OCI-LY7 (cell line): Measurements from ENCODE around the gene RAB13. TPM values are rescaled to one million over a fixed set of nuclear protein-coding genes. Genes with fewer than 3 reads are reported as not detected.

Experiments used
- BruUV-seq: library from RNA; stranded (reverse); fragments of 400-500 nt; replicated peaks from 2 replicates; lab custom pipeline; 2021; lab: Mats Ljungman, UMichigan
- CTCF ChIA-PET: fragments of 300-600 bp; sonication (Branson Sonifier 250); formaldehyde crosslinking; loops from one replicate; lab custom pipeline; 2022; ENCODE audit warnings: antibody characterized with exemption; ENCODE audit not compliant: unreplicated experiment; lab: Charles Lee
- POLR2A ChIA-PET: fragments of 300-600 bp; sonication (Branson Sonifier 250); formaldehyde crosslinking; loops from one replicate; lab custom pipeline; 2022; ENCODE audit warnings: antibody characterized with exemption; lab: Charles Lee
- DNase-seq: peaks from one replicate; pipeline ENCODE4 v3.0.0-alpha.2; 2015; ENCODE audit warnings: low spot score
- H2AFZ ChIP-seq: fragments of 200-600 bp; sonication (generic), shearing (Covaris generic); 2 replicates; pipeline ENCODE4 v1.6.1; 2014; ENCODE audit warnings: mild to moderate bottlenecking, antibody characterized with exemption, low read length, moderate library complexity
- H3K27ac ChIP-seq: fragments of 200-600 bp; sonication (generic); 2 replicates; pipeline ENCODE4 v1.5.1; 2014; ENCODE audit warnings: mixed run types, low read depth, mild to moderate bottlenecking, moderate library complexity, low read length, inconsistent platforms; ENCODE audit not compliant: poor library complexity, severe bottlenecking
- H3K36me3 ChIP-seq: fragments of 200-600 bp; sonication (generic); 2 replicates; pipeline ENCODE4 v1.6.1; 2014; ENCODE audit warnings: mild to moderate bottlenecking, antibody characterized with exemption, low read length, moderate library complexity, mixed read lengths; ENCODE audit not compliant: insufficient read depth
- H3K4me1 ChIP-seq: fragments of 200-600 bp; sonication (generic); 2 replicates; pipeline ENCODE4 v1.5.1; 2014; ENCODE audit warnings: mild to moderate bottlenecking, low read length; ENCODE audit not compliant: insufficient read depth, poor library complexity, severe bottlenecking
- H3K4me2 ChIP-seq: fragments of 200-600 bp; sonication (generic); 2 replicates; pipeline ENCODE4 v1.6.1; 2014; ENCODE audit warnings: mild to moderate bottlenecking, low read length
- H3K4me3 ChIP-seq: fragments of 200-600 bp; sonication (generic); 2 replicates; pipeline ENCODE4 v1.5.1; 2014; ENCODE audit warnings: mild to moderate bottlenecking, low read depth, low read length; ENCODE audit not compliant: poor library complexity, severe bottlenecking
- H3K79me2 ChIP-seq: fragments of 200-600 bp; sonication (generic); 2 replicates; pipeline ENCODE4 v1.6.1; 2016; ENCODE audit warnings: low read depth, mild to moderate bottlenecking, low read length, moderate library complexity, mixed read lengths; ENCODE audit not compliant: insufficient read depth
- H3K9me2 ChIP-seq: fragments of 200-600 bp; sonication (generic); 2 replicates; pipeline ENCODE4 v1.6.1; 2016; ENCODE audit warnings: mild to moderate bottlenecking, low read length, mixed read lengths; ENCODE audit not compliant: insufficient read depth
- H3K9me3 ChIP-seq: fragments of 200-600 bp; sonication (generic); 2 replicates; pipeline ENCODE4 v1.6.1; 2014; ENCODE audit warnings: mild to moderate bottlenecking, mixed run types, low read length, mixed read lengths
- H4K20me1 ChIP-seq: fragments of 200-600 bp; sonication (generic); 2 replicates; pipeline ENCODE4 v1.6.1; 2014; ENCODE audit warnings: mild to moderate bottlenecking, antibody characterized with exemption, low read length, moderate library complexity, mixed read lengths; ENCODE audit not compliant: insufficient read depth
- CTCF ChIP-seq: fragments of 200-600 bp; sonication (generic); conservative IDR thresholded peaks from 2 replicates; pipeline ENCODE4 v1.5.1; 2014; ENCODE audit warnings: mild to moderate bottlenecking, antibody characterized with exemption, low read length, moderate library complexity, mixed read lengths
- EZH2phosphoT487 ChIP-seq: fragments of 200-600 bp; sonication (generic); IDR thresholded peaks from 2 replicates; pipeline ENCODE4 v1.6.1; 2018; ENCODE audit warnings: low read depth, borderline replicate concordance, mild to moderate bottlenecking, mixed run types, antibody characterized with exemption, low read length, moderate library complexity, mixed read lengths
- intact Hi-C: fragments of 100-400 bp; cut with micrococcal nuclease; formaldehyde crosslinking; loops from one replicate; pipeline ENCODE4 v1.10.0; 2022; ENCODE audit not compliant: unreplicated experiment
- total RNA-seq, 2 experiments: library from RNA; depleted of rRNA in 1 of 2; stranded (reverse); fragments of >200 nt in 1 of 2; shearing (Covaris generic) in 1 of 2; gene quantifications; 2 replicates each; pipeline ENCODE4 v1.2.3, GENCODE V29; 2014 to 2022

Gene RAB13
- total RNA-seq, 2 experiments from 2014 or later = 0.16 to 1.3 TPM

DNA sequence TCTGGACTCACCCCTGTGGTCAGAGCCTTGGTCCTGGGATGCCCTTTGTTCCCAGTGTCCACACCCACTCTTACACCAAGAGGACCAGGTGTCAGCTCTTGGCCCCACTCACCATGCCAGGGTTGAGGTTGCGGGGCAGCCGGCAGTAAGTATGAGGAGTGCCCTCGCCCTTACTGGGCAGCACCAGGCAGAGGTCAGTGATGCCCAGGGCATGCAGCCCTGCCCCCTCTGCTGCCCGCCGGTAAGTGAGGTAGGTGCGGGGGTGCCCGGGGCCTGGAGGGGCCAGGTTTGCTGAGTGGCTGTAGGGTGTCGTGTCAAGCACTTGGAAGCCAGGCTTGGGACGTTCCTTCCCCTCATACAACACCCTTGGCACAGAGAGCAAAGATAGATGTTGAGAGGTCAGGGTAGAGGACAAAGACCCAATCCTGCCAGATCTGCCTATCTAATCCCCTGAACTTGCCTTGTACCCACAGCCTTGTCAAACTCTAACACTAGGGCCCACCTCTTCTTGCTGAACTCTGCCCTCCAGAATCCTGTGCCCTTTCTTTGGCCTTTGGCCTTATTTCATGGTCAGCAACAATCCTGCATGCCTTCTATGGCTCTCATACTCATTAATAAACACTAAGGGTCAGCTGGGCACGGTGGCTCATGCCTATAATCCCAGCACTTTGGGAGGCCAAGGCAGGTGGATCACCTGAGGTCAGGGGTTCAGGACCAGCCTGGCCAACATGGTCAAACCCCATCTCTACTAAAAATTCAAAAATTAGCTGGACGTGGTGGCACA, 43.2 kb downstream of the RAB13 start:
- H3K4me2 ChIP-seq = no peak overlapping the region
- no peak overlapping the region for H3K4me3 ChIP-seq
- peaks cover 20% of the 10 kb centered on the region for H3K79me2 ChIP-seq
- peaks cover 68% of the 10 kb centered on the region for H3K36me3 ChIP-seq
- H4K20me1 ChIP-seq = no peaks in the 10 kb centered on the region
- no peaks in the 10 kb centered on the region for H3K9me2 ChIP-seq
- H3K4me1 ChIP-seq = peaks cover 29% of the 10 kb centered on the region
- CTCF ChIA-PET = no interaction called here
- POLR2A ChIA-PET = interaction anchor here (3.4 to 4.2 kb wide), 2 partner anchors 14 to 20 kb away, joined by 12 to 32 read pairs; partner anchors contain the start of gene GATAD2B
- intact Hi-C loops = no loop called here
- H3K27ac ChIP-seq = no peak overlapping the region
- H3K9me3 ChIP-seq = no peaks in the 10 kb centered on the region
- DNase-seq = no peak
- TF ChIP-seq CTCF (no peak), EZH2phosphoT487 (no peak)
- H2AFZ ChIP-seq = no peak overlapping the region
- no TSS peak for BruUV-seq

DNA sequence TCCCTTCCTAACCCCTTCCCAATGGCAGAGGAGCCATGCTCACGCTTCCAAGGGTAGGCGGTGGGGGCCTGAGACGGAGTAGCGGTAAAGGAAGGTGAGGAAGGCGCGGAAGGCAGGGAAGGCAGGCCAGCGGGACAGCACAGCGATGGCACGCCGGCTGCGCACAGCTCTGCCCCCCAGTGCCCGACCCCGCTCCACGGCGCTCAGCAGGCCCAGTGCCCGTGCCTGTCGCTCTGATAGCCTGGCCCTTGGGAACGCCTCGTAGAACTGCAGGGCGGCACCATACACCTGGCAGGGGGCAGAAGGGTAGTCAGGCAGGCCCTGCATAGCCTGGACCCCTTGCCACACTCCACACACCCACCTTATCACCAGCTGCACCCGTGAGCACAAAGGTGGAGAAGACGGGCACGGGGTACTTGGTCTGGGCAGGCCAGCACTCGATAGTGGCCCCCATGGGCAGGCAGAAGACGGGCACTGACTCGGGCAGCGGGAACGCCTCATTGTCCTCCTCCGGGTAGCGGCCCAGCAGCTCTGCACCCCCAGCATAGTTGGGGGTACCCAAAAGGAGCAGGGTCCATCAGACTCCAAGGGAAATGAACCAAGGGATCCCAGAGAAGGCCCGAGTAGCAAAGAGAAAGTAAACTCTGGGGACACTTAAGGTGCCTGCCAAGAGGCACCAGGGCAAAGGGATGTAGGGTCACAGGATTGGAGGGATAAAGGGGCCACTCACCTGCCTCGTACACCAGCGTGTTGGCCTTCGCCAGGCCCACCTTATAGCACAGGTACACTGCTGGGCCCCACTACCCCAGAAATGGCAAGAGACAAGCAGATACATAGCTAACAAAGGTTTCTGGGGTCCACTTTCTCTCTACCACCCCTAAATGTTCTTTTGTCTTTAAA, 44.1 kb downstream of the RAB13 start:
- H3K27ac ChIP-seq = no peak overlapping the region
- no peak overlapping the region for H2AFZ ChIP-seq
- no peak overlapping the region for H3K4me2 ChIP-seq
- no peaks in the 10 kb centered on the region for H3K9me2 ChIP-seq
- CTCF ChIA-PET = no interaction called here
- POLR2A ChIA-PET = no interaction called here
- peaks cover 69% of the 10 kb centered on the region for H3K36me3 ChIP-seq
- no peak for DNase-seq
- no peak overlapping the region for H3K4me3 ChIP-seq
- no peaks in the 10 kb centered on the region for H4K20me1 ChIP-seq
- H3K79me2 ChIP-seq = peaks cover 20% of the 10 kb centered on the region
- H3K9me3 ChIP-seq = no peaks in the 10 kb centered on the region
- peaks cover 20% of the 10 kb centered on the region for H3K4me1 ChIP-seq
- TF ChIP-seq EZH2phosphoT487 (no peak), CTCF (no peak)
- intact Hi-C loops = no loop called here
- no TSS peak for BruUV-seq
